Inferior parietal cortex (tissue), 1 donor: Measurements from ENCODE around the gene CLPTM1.
"Not testable (repeated sequence)": the region's sequence is repeated elsewhere in the genome, so short reads cannot be mapped to it uniquely, and the experiment has no call there.

Source experiments
- DNase-seq: peaks from one replicate; pipeline ENCODE4 v3.0.0-alpha.2; 2016; ENCODE audit errors: extremely low spot score

CLPTM1 gene

GRCh38 chr19:44942067-44942571, 13.1 kb upstream of the CLPTM1 start, which contains the start of gene APOC4:
TSS of gene APOC4 (plus strand) at chr19:44942237. CDS start at chr19:44942278, 41 bp downstream.
- DNase-seq, result no peak

DNA sequence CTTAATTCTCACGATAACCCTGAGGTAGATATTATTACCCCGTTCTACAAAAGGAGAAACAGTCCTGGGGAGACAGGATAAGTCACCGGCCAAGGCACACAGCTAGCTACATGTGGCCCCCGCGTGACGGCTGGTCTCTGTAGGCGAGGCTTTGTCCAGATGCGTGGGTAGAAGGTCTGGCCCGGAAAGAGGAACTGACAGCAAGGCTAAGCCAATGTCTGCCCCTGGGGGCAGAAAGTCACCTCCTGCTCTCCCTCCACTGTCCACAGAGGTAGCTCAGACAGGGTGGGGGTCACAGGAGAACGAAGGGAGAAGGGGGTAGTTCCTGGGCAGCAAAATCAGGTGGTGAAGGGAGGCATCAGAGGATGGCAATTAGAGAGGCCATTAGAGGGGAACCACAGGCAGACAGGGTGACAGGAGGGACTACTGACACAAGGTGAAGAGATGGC, 11.4 kb upstream of the CLPTM1 start:
- DNase-seq, result peak; percentile 17

- no peak for DNase-seq
These were observed 8.1 kb upstream of the CLPTM1 start for GRCh38 chr19:44947041-44947581.

- no peak for DNase-seq
These were observed 6.9 kb upstream of the CLPTM1 start for GRCh38 chr19:44948237-44948636.

DNA sequence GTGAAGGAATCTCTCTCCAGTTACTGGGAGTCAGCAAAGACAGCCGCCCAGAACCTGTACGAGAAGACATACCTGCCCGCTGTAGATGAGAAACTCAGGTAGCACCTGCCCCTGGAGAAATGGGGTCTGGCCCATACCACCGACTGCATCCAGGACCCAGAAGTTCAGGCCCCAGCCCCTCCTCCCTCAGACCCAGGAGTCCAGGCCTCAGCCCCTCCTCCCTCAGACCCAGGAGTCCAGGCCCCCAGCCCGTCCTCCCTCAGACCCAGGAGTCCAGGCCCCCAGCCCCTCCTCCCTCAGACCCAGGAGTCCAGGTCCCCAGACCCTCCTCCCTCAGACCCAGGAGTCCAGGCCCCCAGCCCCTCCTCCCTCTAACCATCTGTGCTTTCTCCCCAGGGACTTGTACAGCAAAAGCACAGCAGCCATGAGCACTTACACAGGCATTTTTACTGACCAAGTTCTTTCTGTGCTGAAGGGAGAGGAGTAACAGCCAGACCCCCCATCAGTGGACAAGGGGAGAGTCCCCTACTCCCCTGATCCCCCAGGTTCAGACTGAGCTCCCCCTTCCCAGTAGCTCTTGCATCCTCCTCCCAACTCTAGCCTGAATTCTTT, 6.3 kb upstream of the CLPTM1 start:
- DNase-seq, result no peak

DNA sequence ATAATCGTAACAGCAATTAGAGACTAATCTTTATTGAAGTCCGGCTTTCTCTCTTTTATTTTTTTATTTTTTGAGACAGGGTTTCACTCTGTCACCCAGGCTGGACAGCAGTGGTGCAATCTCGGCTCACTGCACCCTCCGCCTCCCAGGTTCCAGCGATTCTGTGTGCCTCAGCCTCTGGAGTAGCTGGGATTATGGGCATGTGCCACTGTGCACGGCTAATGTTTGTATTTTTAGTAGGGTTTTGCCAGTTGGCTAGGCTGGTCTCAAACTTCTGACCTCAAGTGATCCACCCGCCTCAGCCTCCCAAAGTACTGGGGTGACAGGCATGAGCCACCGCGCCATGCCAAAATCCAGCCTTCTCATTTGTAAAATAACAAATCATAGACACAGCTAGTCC, 5.6 kb upstream of the CLPTM1 start:
- no peak for DNase-seq

DNA sequence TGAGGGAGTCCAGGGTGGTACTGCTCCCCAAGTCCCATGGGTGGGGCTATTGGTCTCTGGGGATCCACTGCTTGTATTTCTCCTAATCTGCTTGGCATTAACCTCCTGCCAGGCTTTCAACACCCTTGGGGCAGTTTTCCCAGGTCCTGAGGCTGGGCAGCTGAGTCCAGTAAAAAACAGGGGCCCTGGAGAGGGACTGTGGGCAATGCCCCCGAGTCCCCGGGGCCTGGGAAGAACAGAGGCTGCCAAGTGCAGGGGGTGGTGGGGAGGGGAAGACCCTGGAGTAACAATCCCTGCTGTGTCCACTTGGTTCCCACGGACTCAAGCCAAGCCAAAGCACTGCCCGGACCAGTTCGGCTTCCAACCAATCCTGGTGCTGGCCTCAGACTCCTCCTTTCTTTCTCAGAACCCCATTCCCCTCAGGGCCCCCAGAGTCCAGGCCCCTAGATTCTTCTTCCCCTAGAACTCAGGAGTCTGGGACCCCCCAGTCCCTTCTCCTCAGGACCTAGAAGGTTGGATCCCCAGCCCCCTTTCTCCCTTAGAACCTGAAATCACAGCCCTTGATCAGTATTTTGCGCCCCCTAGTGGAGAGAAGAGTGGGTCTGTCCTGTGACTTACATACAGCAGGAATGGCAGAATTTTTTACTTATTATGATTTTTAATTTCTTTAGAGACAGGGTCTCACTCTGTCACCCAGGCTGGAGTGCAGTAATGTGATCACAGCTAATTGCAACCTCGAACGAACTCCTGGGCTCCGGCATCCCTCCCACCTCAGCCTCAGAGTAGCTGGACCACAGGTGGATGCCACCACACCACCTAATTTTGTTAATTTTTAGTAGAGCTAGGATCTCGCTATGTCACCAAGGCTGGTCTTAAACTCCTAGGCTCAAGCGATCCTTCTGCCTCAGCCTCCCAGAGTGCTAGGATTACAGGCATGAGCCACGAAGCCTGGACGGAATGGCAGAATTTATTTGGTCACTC, 3.7 kb upstream of the CLPTM1 start:
- DNase-seq, result peak; percentile 86

DNA sequence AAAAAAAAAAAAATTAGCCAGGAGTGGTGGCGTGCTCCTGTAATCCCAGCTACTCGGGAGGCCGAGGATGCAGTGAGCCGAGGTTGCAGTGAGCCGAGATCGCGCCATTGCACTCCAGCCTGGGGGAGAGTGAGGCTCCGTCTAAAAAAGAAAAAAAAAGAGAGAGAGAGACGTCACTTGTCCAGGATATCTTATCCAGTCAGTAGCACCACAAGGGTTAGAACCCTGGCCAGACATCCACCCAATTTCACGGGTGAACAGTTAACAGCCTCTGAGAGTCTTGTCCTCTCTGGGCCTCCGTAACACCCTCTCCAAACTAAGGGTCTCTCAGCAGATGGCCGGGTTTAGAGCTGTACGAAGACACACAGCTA, 917 bp upstream of the CLPTM1 start:
- no peak for DNase-seq

DNA sequence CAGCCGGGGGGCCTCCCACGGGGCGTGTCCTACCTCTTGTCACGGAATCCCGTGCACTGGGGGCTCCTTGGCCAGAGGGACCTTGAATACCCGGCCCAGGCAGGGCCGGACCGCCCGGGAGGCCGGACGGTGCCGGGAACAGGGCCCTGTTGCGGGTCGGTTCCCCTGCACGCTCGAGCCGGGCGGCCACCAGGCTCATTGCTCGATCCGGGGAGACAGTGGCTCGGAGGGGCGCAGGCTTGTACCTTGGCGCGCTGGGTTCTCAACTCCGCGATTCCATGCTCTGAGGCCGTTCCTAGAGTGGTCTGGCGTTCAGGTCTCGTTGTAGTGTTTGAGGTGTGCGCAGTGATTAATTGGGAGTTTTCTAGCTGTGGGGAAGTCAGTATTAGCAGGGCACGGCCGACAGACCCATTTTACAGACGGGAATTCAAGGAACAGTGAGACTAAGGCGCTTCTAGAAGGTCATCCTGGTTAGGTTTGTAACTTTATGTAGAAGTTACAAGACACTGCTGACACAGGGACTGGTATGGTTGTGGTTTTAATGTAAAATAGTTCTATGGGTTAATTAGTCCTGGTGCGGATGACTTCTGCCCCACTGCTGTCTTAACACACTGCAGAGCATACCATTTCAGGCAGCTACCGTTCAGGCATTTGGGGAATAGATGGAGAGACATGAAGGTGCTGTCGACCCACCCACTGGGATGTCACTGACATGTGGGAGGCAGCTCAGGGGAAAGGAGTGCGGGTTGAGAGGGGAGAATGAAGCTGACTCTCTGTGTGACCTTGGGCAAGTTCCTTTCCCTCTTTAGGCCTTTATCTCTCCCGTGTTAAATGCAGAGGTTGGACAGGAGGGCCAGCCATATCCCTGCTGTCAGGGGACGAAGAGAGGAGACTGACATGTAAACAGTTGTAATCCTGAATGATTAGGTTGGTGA, 592 bp downstream of the CLPTM1 start:
- DNase-seq, result no peak

- no peak for DNase-seq
These were observed 2.3 kb downstream of the CLPTM1 start for GRCh38 chr19:44957526-44957925.

DNA sequence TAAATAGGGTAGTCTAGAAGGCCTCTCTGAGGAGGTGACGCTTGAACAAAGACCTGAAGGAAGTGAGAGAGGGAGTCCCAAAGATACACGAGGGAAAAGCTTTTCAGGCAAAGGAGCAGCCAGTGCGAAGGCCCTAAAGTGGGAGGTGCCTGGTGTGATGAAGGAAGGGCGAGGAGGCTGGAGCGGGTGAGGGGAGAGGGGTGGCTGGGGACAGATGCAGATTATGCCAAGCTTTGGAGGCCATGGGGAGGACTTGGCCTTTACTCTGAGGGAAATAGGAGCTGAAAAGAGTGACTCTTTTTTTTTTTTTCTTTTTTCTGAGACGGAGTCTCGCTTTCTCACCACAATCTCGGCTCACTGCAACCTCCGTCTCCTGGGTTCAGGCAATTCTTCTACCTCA, 2.9 kb downstream of the CLPTM1 start:
- no peak for DNase-seq

- no peak for DNase-seq
These were observed 4.5 kb downstream of the CLPTM1 start for GRCh38 chr19:44959691-44960090.

GRCh38 chr19:44960906-44961728, 5.9 kb downstream of the CLPTM1 start:
- no peak for DNase-seq

- DNase-seq, result no peak
These were observed 6.6 kb downstream of the CLPTM1 start for GRCh38 chr19:44961821-44962220.

GRCh38 chr19:44968118-44968517, 12.9 kb downstream of the CLPTM1 start:
- peak; percentile 11 for DNase-seq

GRCh38 chr19:44968670-44969069, 13.5 kb downstream of the CLPTM1 start:
- no peak for DNase-seq

DNA sequence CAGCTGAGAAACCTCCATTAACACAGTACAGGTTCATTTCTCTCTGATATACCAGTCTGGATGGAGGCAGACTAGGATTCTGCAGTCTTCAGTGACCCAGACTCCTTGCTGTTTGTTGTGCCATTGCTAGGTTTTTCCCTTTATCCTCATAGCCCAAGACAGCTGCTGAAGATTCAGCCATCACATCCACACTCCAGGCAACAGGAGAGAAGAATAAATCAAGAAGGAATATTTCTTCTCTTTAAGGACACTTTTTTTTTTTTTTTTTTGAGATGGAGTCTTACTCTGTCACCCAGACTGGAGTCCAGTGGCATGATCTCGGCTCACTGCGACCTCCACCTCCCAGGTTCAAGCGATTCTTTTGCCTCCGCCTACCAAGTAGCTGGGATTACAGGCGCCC, 14.3 kb downstream of the CLPTM1 start:
- no peak for DNase-seq

DNA sequence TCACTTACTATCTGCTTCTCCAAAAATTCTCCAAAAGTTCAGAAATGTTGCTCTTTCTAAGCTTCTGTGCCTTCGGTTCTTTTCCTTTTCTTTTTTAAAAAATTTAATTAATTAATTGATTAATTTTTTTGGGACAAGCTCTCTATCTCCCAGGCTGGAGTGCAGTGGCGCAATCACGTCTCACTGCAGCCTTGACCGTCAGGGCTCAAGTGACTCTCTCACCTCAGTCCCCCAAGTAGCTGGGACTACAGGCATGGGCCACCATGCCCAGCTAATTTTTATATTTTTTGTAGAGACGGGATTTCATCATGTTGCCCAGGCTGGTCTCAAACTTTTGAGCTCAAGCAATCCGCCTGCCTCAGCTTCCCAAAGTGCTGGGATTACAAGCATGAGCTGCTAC, 16.3 kb downstream of the CLPTM1 start:
- DNase-seq, result not testable (repeated sequence)

- no peak for DNase-seq
These were observed 17.6 kb downstream of the CLPTM1 start for GRCh38 chr19:44972802-44973201.

DNA sequence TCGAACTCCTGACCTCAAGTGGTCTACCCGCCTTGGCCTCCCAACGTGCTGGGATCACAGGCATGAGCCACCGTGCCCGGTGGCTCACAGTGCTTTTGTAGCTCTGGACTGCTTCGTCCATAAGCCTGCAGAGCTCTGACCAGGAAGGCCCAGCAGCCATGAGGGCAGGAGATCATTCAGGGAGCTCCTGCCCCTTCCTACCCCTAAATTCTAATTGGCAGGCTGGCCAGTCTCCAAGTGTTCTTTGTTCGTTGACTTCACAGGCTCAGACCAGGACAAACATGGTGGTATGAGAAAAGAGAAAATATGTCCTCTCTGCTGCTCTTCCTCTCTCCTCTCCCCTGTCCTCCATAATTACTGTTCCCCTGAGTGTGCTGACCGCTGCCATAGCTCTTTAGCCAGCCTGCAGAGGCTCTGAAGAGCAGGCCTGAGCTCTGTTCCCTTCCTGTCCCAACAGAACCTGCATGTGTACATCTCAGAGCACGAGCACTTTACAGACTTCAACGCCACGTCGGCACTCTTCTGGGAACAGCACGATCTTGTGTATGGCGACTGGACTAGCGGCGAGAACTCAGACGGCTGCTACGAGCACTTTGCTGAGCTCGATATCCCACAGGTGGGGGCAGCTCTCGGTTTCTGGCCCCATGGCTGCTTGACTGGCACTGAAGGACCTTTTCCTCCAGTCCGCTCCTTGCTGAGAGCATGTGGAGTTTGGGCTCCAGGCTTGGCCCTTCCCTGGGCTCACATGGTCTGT, 19.0 kb downstream of the CLPTM1 start:
- DNase-seq, result no peak
